ENCODE data around the gene ZBTB43. TPM values are rescaled to one million over a fixed set of nuclear protein-coding genes. Genes with fewer than 3 reads are reported as not detected.
A peak's percentile ranks its signal among the peaks of the same experiment; 100 is the strongest.

The ZBTB43 gene
- total RNA-seq, 1 donor from 2014 or later: 15.5 TPM

GRCh38 chr9:126860757-126861466 is 56.1 kb downstream of the ZBTB43 start:
- Histone ChIP-seq H3K27me3 (no peaks in the 10 kb centered on the region), H3K27ac (peak overlapping the region; percentile 88), H3K9me3 (no peaks in the 10 kb centered on the region), H3K36me3 (peaks cover 0 to 5% of the 10 kb centered on the region in 2 donors), H3K4me3 (peak overlapping the region; percentile 91 to 92), H3K4me1 (peaks cover 38% of the 10 kb centered on the region)
- intact Hi-C loops (cut with DNase I): no loop called here
- TF ChIP-seq POLR2A (IDR thresholded peaks at IDR 0.05): no peak
- TF ChIP-seq, protein P1, sequence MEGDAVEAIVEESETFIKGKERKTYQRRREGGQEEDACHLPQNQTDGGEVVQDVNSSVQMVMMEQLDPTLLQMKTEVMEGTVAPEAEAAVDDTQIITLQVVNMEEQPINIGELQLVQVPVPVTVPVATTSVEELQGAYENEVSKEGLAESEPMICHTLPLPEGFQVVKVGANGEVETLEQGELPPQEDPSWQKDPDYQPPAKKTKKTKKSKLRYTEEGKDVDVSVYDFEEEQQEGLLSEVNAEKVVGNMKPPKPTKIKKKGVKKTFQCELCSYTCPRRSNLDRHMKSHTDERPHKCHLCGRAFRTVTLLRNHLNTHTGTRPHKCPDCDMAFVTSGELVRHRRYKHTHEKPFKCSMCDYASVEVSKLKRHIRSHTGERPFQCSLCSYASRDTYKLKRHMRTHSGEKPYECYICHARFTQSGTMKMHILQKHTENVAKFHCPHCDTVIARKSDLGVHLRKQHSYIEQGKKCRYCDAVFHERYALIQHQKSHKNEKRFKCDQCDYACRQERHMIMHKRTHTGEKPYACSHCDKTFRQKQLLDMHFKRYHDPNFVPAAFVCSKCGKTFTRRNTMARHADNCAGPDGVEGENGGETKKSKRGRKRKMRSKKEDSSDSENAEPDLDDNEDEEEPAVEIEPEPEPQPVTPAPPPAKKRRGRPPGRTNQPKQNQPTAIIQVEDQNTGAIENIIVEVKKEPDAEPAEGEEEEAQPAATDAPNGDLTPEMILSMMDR (IDR thresholded peaks at IDR 0.05): no peak
- TF ChIP-seq POLR2AphosphoS5 (IDR thresholded peaks at IDR 0.05; ENCODE audit: insufficient read depth in 1 of 2, low read depth in 1 of 2): no peak
- DNase-seq (ENCODE audit: extremely low spot score in 2 of 2): no peak

DNA sequence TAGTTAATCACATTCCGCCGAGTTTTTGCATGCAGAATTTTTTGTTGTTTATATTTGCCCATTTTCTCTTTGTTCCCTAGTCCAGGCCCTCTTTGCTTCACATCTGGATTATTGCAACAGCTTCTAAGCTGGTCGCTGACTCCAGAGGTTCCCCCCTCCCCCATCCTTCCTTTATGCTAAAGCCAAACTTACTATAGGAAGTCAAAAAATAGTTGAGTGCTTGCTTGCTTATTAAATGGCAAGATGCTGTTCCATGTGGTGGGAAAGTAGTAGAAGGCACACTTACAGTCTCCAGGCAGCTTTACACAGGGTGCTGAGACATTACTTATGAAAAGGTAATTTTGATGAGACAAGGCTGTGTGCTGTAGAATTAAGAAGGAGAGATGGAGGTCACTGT is 56.9 kb downstream of the ZBTB43 start:
- Histone ChIP-seq H3K4me3 (peak overlapping the region; percentile 91 to 92), H3K9me3 (no peaks in the 10 kb centered on the region), H3K27me3 (no peaks in the 10 kb centered on the region), H3K4me1 (peaks cover 38% of the 10 kb centered on the region), H3K27ac (peak overlapping the region; percentile 24), H3K36me3 (peaks cover 0 to 5% of the 10 kb centered on the region in 2 donors)
- TF ChIP-seq, protein P1 (IDR thresholded peaks at IDR 0.05): no peak
- TF ChIP-seq POLR2A (IDR thresholded peaks at IDR 0.05) (no peak), POLR2AphosphoS5 (IDR thresholded peaks at IDR 0.05; ENCODE audit: insufficient read depth in 1 of 2, low read depth in 1 of 2) (no peak)
- DNase-seq (ENCODE audit: extremely low spot score in 2 of 2): no peak
- intact Hi-C loops (cut with DNase I): no loop called here

DNA sequence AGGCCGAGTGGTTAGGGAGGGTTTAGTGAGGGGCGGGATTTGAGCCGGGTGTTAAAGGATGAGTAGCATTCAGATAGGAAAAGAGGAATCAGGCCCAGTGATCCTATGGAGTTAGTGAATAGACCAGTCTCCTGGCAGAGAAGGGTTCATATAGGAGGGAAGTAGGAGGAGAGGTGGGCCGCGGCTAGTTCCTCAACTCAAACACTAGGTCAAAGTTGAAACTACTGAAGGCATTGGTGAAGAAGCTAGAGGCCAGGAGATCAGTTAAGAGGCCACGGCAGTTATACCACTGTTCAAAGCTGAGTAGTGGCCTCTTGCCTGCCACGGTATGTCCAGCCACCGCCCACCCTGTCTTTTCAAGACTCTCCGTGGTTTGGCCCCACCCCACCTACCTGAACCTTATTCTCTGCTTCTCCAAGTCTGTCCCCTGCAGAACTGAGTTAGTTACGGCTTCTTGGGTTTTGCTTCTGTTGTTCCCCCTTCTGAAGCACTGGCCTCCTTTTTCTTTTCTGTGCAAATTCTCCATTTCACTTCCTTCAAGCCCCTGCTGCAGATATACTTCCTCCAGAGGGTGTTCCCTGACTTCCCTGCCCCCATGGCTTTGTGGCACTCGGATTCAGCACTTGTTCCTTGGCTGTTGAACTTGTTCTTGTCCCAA is 57.4 kb downstream of the ZBTB43 start:
- Histone ChIP-seq H3K9me3 (no peaks in the 10 kb centered on the region), H3K4me3 (peak overlapping the region; percentile 91 to 92), H3K27ac (peak overlapping the region; percentile 24), H3K27me3 (no peaks in the 10 kb centered on the region), H3K4me1 (peaks cover 38% of the 10 kb centered on the region), H3K36me3 (peaks cover 0 to 5% of the 10 kb centered on the region in 2 donors)
- no peak for DNase-seq (ENCODE audit: extremely low spot score in 2 of 2)
- intact Hi-C loops (cut with DNase I): no loop called here
- TF ChIP-seq, protein P1 (IDR thresholded peaks at IDR 0.05): no peak
- TF ChIP-seq POLR2AphosphoS5 (IDR thresholded peaks at IDR 0.05; ENCODE audit: insufficient read depth in 1 of 2, low read depth in 1 of 2): no peak
- no peak for TF ChIP-seq POLR2A (IDR thresholded peaks at IDR 0.05)

- Histone ChIP-seq H3K27ac (no peak overlapping the region), H3K36me3 (peaks cover 0 to 5% of the 10 kb centered on the region in 2 donors), H3K4me1 (peaks cover 45% of the 10 kb centered on the region), H3K27me3 (no peaks in the 10 kb centered on the region), H3K4me3 (no peak overlapping the region), H3K9me3 (no peaks in the 10 kb centered on the region)
- intact Hi-C loops (cut with DNase I): no loop called here
- DNase-seq (ENCODE audit: extremely low spot score in 2 of 2): no peak
- TF ChIP-seq, protein P1 (IDR thresholded peaks at IDR 0.05): no peak
- TF ChIP-seq POLR2AphosphoS5 (IDR thresholded peaks at IDR 0.05; ENCODE audit: insufficient read depth in 1 of 2, low read depth in 1 of 2): no peak
Observed at GRCh38 chr9:126864771-126865170, 59.9 kb downstream of the ZBTB43 start.

GRCh38 chr9:126869368-126869767 is 64.5 kb downstream of the ZBTB43 start:
- Histone ChIP-seq H3K36me3 (peaks cover 0 to 5% of the 10 kb centered on the region in 2 donors), H3K27me3 (no peaks in the 10 kb centered on the region), H3K4me1 (peaks cover 13% of the 10 kb centered on the region), H3K27ac (no peak overlapping the region), H3K9me3 (no peaks in the 10 kb centered on the region), H3K4me3 (no peak overlapping the region)
- TF ChIP-seq POLR2A (IDR thresholded peaks at IDR 0.05) (no peak), POLR2AphosphoS5 (IDR thresholded peaks at IDR 0.05; ENCODE audit: insufficient read depth in 1 of 2, low read depth in 1 of 2) (no peak)
- TF ChIP-seq, protein P1 (IDR thresholded peaks at IDR 0.05): no peak
- intact Hi-C loops (cut with DNase I): no loop called here
- no peak for DNase-seq (ENCODE audit: extremely low spot score in 2 of 2)

Measured in vagina (tissue), 2 donors.